Stimulated activated CD8-positive, alpha-beta memory T cell treated with anti-CD3 and anti-CD28 coated beads, Interleukin-15, amount 100 ng/mL, for 48 hours (primary cell): ENCODE data around the gene KIZ.
"Not testable (repeated sequence)": the region's sequence is repeated elsewhere in the genome, so short reads cannot be mapped to it uniquely, and the experiment has no call there.

Source experiments
- DNase-seq, 2 donors: peaks; one replicate each; pipeline ENCODE4 v3.0.0-alpha.2; 2020; ENCODE audit warnings: low read depth in 2 of 2

The KIZ gene

DNA sequence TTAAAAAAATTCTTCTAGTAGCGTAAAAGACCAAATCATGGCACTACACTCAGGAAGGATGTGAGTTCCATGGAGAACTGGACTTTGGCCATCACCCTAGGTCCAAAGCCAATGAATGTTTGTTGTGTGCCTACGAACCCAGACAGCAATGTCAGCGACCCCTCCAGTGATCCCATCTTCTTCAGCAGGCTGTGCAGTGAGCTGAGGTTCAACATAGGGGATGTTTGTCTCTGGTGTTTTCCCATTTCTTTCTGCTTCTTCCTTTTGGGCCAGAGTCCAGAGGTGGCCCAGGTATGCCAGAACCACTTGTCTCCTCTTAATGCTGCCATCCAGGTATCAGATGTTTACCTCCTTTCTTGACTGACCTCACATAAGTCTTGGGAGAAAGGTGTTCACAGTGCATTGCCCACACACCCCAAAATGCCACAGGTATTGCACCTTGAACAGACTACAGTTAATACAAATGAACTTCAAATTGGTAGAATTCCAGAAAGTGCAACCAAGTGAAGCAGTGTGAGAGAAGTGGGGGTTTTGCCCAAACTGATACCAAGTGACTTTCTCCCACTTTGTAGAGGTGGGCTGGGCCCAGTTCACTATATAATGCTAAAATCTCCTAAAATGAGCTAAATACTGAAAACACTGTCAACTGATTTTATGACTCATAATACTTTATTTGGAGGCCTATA, 14.1 kb downstream of the KIZ start:
- DNase-seq = no peak

DNA sequence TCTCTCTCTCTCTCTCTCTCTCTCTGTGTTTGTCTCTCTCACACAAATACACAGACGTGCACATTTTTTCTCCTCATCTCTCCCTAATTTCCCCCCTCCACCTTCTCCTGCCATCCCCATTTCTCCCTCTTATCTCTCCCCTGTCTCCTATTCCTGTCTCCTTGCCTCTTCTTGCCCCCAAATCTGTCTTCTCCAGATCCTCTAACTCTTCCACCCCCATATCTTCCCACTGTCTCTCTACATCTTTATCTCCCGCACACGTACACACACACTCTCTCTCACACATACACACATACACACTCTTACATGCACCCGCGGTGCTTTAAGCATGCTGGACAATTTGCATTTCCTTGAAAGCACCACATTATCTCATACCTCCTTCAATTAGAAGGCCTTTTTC, 15.9 kb downstream of the KIZ start:
- DNase-seq = no peak

DNA sequence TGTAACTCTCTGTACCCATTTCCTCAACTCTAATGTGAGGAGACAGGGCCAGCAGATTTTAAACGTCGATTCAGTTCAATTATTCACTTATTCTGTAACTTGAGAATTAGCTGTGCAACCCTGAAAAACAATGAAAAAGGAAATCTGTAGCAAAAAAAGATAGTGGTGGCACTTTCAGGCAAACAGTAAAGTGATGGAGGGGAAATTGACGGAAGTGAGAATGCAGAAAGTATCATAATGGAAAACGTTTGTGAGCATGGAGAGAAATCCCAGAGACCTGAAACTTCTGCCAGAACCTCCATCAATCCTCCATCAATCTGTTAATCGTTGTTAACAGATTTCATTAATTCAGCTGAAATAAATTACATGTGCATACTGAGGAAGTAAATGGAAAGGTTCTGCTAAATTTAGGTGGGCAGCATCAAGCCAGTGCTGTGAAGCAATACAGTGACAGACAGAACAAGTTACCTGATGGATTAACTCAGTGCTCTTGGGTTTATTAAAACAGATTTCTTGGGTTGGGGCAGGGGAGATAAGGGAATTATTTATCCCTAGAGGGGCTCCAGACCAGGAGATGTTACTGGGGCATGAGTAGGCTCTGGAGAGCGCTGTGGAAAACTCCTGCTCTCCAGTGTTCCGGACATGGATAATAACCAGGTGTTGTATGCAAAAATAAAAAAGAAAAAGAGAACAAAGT, 17.5 kb downstream of the KIZ start:
- DNase-seq = no peak

DNA sequence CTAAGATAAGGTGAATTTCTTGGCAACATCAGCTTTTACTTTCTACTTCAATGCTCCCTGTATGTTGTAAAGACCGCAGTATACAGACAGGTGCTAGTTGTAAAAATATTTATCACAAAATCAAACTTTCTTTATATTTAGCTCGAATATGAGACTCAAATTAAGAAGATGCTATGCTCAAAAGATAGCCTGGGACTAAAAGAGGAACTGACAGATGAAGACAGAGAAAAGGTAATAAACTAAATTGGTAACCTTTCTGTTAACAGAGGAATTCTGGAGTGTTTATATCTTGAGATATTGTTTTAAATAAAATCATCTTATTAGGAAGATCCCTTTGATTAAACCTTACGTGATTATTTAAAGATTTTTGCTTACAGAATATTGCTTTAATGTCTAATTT, 19.5 kb downstream of the KIZ start:
- no peak for DNase-seq

DNA sequence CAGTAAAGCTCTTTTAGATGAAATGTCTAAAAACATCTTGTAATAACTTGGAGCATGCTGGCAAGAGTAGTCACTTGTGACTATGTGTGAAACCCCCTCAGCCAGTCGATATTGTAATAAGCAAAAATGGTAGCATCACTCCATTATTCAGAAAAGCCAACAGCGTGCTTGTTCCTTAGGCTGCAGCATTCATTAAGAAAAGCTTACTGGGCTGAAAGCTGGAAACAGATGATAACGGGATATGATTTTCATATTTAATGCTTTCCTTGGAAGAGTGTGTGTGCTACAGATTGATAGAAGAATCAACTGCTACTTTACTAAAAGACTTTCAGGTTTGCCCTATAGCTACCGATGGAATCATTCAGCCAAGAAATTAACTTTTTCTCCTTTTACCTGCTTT, 20.3 kb downstream of the KIZ start:
- DNase-seq = no peak

DNA sequence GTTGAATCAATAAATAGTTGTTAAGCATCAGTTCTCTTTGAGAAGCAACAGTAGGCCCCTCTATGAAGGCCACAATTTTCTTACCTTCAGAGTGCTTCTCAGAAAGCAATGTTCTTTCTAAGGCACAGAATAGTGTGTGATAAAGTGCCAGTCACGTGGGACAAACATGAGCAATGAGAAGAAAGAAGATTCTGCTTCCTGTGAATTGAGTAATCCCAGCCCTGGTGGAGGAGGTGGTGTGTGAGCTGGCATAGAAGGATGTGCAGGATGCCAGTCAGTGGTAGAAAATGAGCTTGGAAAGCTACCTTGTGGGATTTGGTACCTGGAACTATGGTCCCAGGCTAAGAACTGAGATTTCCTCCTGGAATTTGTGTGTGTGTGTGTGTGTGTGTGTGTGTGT, 21.7 kb downstream of the KIZ start:
- DNase-seq = no peak

DNA sequence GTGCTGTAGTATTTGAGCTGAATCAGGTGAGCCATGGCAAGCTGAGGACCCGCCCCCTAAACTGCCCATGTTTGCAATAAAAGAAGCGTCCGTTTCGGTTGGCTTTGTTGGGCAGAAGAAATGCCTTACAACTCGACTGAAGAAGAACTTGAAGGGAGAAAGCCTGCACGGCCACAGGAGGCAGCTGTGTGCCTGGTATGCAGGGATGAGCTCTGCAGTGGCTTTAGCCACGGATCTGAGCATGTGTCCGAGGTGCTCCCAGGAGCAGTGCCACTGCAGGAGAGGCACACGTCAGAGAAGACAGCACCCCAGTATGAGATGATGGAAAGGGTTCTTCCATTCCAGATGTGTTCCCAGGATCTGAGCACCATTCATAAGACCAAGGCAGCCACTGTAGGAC, 23.5 kb downstream of the KIZ start:
- no peak for DNase-seq

DNA sequence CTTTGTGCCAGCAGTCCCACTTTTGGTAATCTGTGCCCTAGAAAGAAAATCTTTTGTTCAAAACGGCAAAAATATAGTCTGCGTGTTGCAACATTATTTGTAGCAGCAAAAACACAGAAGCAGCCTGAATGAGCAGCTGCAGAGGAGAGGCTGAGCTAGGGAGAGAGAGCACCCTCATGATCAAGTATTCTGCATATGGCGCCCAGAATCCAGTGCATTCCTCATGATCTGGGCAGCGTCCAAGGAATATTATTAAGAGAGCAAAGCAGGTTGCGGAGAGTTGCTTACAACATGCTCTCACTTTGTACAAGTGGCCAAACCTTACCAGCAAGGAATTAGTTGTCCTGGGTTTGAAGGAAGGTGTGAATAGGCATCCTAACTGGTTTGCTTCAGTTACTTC, 25.9 kb downstream of the KIZ start:
- DNase-seq = no peak

DNA sequence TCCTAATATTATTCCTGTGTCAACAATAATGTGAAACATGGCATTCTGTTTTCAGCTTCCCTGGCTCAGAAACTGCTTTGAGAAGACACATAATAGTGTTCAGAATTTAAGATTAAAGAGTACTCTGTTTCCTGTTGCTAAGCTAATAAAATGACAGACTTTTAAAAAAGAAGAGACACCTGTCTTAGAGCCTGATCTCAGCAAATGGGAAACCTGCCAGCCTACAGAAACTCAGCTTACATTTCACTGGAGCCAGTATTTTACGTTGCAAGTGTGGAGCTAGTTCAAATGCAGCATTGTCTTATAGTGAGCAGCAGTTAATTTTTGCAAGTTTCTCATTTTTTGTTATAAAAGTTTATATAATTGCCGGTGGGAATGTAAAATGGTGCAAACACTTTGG, 28.8 kb downstream of the KIZ start:
- no peak for DNase-seq

DNA sequence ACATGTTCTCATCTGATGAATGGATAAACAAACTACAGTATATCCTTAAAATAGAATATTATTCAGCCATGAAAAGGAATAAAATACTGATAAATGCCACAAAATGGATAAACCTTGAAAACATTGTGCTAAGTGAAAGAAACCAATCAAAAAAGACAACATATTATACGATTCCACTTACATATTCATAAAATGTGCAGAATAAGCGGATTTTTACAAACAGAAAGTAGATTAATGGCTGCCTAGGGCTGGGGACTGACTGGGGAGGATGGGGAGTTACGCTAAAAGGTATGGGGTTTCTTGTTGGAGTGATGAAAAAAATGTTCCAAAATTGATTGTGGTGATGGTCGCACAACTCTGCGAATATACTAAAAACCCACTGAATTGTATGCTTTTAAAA, 29.4 kb downstream of the KIZ start:
- DNase-seq = no peak

DNA sequence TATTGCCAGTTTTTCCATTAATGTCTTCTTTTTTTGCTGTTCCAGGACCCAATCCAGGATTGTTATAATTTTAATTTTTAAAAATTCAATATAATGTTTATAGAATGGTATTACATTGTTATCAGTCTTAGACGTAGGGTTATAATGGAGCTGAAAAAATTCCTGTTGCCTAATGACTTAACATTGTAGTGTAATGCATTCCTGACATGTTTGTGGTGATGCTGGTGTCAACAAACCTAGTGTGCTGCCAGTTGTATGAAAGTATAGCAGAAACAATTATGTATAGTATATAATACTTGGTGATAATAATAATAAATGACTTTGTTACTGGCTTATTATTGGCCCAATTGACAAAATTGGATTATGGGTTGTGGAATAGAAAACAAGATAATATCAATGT, 30.4 kb downstream of the KIZ start:
- DNase-seq = no peak

DNA sequence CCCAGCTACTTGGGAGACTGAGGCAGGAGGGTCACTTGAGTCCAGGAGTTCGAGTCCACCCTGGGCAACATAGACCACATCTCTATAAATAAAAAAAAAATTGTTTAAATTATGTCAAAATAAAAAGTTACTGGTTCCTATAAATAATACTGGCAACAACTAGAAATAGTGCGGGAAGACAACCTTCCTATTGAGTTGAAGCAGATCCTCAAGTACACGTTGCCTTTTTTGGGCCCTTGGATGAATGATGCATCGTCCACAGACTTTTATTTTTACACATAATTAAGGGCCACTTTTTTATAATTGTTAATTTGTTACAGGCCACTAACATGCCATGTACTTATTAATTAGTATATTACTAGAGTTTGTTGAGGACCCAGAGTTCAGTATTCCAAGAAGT, 31.1 kb downstream of the KIZ start:
- DNase-seq = no peak

DNA sequence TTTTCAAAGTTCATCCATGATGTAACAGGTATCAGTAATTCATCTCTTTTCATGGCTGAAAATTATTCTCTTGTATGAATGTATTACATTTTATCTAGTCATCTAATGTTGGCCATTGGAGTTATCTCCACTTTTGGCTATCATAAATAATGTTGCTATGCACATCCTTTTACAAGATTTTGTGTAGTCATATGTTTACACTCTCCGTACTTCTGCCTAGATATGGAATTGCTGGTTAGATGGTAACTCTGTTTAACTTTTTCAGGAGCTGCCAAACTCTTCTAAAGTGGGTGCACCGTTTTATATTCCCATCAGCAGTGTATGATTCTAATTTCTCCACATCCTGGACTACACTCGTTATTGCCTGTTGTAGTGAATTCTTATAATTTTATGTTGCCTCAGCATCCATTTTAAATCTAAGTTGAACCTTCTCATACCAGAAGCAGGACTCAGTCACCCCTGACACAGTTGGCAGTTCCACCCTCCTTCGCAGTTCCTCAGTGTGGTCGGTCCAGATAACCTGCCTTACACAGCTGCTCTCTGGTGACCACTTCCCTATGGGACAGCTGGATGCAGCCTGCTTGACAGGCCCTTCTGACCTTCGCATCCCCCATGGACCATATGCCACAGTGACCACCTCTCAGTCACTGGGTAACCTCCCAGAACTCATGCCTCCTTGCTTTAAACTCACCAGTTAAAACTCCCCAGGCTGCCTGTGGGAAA, 33.9 kb downstream of the KIZ start:
- DNase-seq = no peak

DNA sequence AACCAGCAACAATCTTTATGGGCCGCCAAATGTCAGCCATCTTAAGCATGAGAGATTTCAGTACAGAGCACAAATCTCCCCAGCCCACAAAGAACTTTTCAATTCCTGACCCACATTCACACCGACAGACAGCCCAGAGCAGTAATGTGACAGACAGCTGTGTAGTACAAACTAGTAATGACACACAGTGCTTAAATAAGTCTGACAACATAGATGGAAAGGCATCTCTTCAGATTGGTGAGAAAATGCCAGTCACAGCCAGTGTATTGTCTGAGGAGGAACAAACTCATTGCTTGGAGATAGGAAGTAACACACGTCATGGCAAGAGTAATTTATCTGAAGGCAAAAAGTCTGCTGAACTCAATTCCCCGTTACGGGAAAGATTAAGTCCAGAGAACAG, 36.0 kb downstream of the KIZ start:
- DNase-seq = no peak

DNA sequence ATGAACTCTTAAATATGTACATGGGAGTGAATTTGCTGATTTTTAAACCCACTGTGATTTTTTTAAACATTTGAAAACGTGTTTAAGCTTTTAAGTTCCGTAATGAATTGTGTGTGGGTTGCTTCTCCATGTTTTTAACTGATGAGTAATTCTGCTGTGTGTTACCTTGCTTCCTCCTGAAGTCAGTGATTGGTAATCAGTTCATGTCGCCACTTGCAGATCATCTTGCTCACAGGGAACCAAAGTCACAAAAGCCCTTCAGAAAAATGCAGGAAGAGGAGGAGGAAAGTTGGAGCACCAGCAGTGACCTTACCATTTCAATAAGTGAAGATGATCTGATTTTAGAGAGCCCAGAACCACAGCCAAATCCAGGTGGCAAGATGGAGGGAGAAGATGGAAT, 36.7 kb downstream of the KIZ start:
- DNase-seq = no peak

DNA sequence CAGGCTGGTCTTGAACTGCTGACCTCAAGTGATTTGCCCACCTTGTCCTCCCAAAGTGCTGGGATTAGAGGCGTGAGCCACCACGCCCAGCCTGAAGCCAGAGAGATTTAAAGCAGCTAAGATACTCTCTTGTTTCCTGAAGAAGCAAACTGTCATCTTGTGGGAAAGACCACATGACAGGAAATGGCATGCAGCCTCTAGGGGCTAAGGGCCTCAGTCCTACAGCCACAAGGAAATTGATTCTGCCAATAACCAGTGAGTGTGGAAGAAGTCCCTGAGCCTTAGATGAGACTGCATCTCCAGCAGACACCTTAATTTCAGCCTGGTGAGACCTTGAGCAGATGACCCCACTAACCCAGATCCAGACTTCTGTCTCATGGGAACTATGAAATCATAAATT, 40.9 kb downstream of the KIZ start:
- no peak for DNase-seq

DNA sequence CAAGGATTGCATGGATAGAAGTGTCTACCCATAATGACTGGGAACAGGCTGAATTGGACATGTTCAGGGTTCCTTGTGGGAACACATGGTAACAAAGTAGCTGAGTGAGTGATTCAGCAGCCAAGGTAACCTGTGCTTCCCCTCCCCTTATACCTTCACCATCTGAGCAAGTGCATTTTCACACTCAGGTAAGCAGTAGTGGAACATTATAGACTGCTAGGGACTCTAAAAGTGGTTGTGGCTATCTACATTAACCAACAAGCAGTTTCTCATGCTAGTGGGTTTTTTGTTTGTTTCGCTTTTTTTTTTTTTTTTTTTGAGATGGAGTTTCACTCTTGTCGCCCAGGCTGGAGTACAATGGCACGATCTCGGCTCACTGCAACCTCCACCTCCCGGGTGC, 41.4 kb downstream of the KIZ start:
- no peak for DNase-seq

DNA sequence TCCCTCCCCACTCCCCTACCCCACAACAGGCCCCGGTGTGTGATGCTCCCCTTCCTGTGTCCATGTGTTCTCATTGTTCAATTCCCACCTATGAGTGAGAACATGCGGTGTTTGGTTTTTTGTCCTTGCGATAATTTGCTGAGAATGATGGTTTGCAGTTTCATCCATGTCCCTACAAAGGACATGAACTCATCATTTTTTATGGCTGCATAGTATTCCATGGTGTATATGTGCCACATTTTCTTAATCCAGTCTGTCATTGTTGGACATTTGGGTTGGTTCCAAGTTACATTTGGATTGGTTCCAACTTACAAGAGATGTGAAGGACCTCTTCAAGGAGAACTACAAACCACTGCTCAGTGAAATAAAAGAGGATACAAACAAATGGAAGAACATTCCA, 42.2 kb downstream of the KIZ start:
- DNase-seq = not testable (repeated sequence)

DNA sequence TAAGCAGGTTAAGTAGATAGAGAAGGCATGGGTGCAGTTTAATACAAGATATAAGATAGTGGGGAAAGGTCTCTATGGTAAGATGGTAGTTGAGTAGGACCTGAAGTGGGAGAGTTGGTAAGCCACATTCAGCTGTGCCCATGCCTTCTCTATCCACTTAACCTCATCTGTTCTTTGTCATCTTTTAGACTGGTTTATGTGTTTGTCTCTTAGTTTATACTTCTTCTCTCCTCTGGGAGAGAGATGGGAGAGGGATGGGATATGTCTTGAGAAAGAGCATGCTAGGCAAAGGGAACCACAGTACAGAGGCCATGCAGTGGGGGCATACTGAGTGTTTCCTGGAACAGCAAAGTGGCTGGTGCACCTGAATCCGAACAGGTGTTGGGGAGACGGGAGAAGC, 46.7 kb downstream of the KIZ start:
- DNase-seq = no peak

DNA sequence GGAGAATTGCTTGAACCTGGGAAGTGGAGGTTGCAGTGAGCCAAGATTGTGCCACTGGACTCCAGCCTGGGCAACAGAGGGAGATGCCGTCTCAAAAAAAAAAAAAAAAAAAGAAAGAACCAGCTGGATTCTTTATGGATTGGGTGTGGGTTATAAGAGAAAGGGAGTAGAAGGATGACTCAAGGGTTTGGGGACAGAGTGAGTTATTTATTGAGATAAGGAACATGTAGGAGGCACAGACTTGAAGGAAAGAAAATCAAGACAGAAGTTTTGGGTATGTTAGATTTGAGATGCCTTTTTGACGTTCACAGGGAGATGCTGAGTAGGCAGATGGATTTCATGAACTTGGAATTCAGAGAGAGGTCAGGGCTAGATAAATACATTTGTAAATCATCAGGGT, 47.6 kb downstream of the KIZ start:
- no peak for DNase-seq

DNA sequence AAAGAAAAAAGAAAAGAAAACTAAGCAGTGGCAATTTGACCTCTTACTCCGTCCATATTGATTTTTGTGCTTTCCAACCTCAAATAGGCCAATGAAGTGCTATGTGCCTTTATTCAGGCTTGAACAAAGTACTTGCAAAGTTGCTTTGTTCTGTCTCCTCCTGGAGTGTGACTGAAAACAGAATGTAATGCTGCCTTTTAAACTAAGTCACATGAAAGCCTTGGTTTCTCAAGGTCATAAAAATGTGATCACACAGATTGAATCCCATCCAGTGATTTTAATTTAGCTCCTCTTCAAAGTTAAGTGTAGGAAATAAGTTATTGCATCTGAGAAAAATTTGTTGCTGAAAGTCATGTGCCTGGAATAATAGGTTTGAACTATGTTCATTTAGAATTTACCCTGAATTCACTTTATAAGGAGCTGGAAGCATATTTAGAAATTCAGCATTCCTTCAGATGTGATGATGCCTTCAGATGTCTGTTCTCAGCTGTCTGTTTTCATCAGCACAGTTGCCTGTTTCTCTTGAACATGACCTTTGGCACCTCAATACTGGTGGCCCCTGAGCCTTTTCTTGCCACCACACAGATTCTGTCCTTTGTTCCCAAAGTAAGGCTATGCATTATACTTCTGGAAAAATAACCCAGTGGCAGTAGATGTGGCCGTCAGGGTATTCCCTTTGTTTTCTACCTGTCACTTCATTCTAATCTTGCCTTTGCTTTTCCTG, 48.8 kb downstream of the KIZ start:
- no peak for DNase-seq

DNA sequence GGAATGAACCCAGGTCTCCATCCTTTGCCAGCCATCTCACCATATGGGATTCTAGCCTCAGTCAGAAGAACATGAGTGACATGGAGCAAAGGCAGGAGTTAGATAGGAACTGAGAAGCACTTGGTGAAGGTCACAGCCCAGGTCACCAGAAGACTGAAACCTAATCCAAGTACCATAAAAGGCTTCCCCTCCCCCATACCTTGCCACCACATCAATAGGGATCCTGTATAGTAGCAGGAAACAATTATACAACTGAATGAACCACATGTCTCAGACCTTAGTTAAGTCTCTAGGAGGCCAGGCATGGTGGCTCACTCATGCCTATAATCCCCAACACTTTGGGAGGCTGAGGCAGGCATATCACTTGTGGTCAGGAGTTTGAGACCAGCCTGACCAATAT, 49.6 kb downstream of the KIZ start:
- no peak for DNase-seq

DNA sequence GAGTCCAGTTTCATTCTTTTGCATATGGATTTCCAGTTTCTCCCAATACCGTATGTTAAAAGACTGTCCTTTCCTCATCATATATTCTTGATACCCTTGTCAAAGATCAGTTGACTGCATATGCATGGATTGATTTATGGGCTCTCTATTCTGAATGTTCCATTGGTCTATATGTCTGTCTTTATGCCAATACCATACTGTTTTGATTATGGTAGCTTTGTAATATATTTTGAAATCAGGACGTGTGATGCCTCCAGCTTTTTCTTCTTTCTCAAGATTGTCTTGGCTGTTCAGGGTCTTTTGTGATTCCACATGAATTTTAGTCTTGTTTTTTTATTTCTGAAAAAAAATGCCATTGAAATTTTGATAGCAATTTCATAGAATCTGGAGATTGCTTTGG, 51.9 kb downstream of the KIZ start:
- DNase-seq = no peak
